Measurements from ENCODE around the gene ACTR6.
"Not testable (repeated sequence)": the region's sequence is repeated elsewhere in the genome, so short reads cannot be mapped to it uniquely, and the experiment has no call there.

ACTR6 gene

DNA sequence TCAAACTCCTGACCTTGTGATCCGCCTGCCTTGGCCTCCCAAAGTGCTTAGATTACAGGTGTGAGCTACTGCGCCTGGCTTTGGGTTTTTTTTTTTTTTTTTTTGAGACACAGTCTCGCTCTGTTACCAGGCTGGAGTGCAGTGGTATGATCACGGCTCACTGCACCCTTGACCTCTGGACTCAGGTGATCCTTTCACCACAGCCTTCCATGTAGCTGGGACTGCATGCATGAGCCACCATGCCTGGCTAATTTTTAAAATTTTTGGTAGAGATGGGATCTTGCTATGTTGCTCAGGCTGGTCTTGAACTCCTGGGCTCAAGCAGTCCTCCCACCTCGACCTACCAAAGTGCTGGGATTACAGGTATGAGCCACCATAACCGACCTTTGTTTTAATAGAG is 21.6 kb downstream of the ACTR6 start:
- DNase-seq: not testable (repeated sequence)

DNA sequence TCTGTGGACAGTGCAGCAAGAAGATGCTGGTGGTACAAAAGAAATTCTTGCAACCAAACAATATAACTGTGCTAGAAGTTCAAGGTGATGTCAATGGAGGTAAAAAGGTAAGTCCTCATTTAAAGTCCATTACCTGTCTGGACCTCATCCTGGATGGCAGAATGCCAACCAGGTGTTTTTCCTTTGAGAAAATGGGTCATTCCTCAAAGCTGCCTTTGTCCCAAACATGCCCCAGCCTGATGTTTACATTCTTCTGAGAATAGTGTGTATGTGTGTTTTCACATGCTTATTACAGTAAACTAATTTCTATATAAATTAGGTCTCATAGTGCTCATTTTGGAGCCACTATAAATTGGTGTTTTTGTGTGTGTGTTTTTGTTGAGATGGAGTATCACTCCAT is 24.9 kb downstream of the ACTR6 start:
- DNase-seq: no peak

DNA sequence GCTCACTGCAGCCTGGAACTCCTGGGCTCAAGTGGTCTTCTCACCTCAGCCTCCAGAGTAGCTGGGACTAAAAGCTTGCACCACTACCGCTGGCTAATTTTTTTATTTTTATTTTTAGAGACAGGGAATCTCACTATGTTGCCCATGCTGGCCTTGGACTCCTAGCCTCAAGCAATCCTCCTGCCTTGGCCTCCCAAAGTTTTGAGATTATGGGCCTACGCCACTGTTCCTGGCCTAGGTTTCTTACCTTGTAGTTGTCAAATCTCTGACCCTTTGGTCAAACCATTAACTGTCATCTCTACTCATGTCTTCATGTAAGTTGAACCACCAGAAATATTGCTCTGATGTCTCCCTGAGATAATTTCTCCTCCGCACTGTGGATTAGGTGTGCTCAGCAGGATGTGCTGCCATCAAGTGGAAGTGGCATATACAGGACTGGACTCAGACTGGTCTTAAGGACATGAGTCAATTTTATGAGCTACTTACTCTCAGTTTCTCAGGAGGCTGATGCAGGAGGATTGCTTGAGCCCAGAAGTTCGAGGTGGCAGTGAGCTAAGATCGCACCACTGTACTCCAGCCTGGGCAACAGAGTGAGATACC is 28.5 kb downstream of the ACTR6 start:
- DNase-seq: no peak

GRCh38 chr12:100229876-100230275 is 29.3 kb downstream of the ACTR6 start:
- no peak for DNase-seq

GRCh38 chr12:100231873-100232272 is 31.3 kb downstream of the ACTR6 start:
- not testable (repeated sequence) for DNase-seq

DNA sequence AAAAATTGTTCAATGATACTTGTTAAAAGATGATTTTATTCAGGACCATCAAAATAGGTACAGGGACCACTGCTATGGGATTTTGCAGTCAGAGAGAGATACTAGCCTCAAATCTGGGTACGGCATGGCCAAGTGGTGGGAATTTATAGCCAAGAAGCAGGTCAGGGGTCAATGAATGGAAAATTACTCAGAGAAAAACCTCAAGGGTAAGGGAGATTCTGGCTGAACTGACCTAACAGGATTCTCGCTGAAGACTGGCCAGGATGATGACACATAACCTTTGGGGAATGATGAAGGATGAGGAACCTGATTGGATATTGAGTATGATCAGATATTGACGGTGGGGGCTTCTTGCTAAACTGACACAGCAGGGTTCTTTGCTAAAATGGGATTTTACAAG is 33.6 kb downstream of the ACTR6 start:
- DNase-seq: no peak

- no peak for DNase-seq
Measured at GRCh38 chr12:100234591-100235304, 34.1 kb downstream of the ACTR6 start.

DNA sequence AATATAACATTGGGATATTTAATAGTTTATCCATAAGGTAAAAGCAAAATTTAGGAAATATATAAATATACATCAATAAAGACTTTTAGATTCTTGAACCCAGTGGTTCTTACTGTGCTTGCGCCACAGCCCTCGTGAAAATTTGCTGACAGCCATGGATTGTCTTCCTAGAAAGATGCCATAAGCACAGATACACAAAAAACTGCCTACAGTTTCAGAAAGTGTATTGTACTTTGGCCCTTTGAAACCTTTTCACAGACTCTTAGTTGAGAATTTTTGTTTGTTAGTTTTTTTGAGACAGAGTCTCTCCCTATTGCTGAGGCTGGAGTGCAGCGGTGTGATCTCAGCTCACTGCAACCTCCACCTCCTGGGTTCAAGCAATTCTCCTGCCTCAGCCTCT is 38.2 kb downstream of the ACTR6 start:
- DNase-seq: no peak

GRCh38 chr12:100239589-100239988 is 39.0 kb downstream of the ACTR6 start:
- no peak for DNase-seq

GRCh38 chr12:100243137-100243536 is 42.5 kb downstream of the ACTR6 start:
- DNase-seq: no peak

GRCh38 chr12:100247765-100248164 is 47.1 kb downstream of the ACTR6 start:
- DNase-seq: no peak

DNA sequence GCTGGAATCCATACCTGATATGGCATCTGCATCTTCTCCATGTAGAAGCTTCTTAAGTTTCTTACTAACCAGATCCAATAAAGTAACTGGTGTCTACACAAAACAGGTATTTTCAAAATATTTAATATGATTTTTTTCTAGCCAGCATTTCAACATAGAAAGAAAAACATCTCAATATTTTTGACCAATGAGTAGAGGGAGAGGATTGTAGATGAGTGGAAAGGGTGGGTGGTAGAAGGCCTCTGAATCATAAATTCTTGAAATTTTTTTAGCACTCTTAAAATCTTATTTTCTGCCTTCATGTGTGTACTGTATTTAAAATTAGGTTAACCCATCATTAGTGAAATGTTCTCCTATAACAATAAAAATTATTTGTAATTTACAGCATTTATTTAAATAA is 48.3 kb downstream of the ACTR6 start:
- DNase-seq: no peak

- DNase-seq: no peak
Measured at GRCh38 chr12:100249941-100250340, 49.3 kb downstream of the ACTR6 start.

DNA sequence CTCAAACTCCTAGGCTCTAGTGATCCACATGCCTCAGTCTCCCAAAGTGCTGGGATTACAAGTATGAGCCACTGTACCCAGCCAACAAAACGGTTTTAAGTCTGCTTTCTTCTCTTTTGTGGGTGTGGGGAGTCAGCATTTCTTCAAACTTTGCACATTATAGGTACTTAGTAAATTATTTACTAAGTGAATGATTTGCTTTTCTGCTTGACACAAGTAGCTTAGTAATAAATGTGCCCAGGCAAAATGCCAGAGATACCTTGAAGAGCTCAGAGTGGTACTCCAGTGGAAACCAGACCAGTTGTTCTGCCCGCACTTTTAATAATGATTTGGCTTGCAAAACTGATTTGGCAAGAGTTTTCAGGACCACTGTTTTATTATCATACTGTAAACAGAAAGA is 51.3 kb downstream of the ACTR6 start:
- DNase-seq: no peak

GRCh38 chr12:100253437-100253836 is 52.8 kb downstream of the ACTR6 start:
- DNase-seq: no peak

- DNase-seq: no peak
Measured at GRCh38 chr12:100254876-100255275, 54.3 kb downstream of the ACTR6 start.

DNA sequence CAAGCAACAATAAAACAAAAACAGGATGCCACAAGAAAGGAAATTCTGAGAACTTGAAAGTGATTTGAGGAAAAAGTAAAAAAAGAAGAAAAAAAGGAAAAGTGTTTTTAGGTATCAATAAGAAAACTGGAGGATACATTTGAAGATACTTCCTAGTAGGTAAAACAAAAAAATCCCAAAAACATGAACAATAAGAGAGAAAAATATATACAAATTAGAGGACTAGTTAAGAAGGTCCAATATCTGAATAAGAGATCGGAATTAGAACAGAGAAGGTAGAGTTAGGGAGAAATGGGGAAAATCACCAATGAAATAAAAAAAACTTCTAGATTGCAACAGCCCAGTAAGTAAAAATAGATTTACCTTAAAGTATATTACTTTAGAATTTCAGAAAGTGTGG is 57.5 kb downstream of the ACTR6 start:
- DNase-seq: no peak

- DNase-seq: no peak
Measured at GRCh38 chr12:100263131-100263530, 62.5 kb downstream of the ACTR6 start.

DNA sequence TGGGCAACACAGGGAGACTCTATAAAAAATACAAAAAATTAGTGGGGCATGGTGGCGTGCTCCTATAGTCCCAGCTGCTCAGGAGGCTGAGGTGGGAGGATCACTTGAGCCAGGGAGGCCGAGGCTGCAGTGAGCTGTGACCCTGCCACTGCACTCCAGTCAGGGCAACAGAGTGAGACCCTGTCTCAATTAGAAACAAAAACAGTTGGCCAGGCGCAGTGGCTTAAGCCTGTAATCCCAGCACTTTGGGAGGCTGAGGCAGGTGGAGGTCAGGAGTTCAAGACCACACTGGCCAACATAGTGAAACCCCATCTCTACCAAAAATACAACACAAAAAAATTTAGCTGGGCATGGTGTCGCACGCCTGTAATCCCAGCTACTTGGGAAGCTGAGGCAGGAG is 64.5 kb downstream of the ACTR6 start:
- not testable (repeated sequence) for DNase-seq

- DNase-seq: peak; percentile 22
Measured at GRCh38 chr12:100265732-100266584, 65.3 kb downstream of the ACTR6 start.

- DNase-seq: no peak
Measured at GRCh38 chr12:100266585-100266834, 65.9 kb downstream of the ACTR6 start.

DNA sequence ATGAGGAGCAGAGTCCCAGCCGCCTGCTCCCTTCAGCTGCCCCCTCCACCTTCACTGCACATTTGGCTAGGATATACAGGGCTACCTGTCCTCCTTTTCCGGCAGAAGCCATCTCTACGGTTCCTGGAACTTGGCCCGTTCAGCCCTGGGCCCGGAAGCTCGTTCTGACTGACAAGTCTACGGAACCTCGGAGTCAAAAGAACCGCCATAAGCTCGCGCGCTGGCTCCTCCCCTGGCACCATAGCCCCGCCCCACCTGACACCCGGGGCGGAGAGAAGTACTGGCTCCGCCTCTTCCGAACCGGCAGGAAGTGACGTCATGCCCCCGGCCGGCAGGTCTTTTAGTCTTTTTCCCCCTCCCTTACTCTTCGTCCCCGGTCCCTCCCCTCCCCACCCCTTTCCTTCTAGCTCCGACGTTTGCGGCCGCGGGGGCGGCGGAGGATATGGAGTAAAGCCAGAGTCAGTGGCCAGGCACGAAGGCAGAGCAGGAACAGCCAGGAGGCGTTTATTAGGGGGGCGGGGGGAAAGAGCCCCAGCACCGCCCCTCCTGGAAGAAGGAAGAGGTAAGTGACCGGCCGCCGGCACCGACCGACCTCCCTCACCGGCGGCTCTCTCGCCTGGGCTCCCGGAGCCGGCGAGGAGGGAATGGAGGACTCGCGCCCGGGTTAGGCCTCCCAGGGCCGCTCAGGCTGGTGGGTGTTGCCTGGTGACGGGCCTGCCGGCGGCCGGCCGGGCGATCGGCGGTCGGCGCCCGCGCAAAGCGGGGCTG is 66.4 kb downstream of the ACTR6 start, which contains the start of the genes DEPDC4 and SCYL2:
TSS of gene DEPDC4 (minus strand) at position 245 of the 768 bp plus-strand sequence. CDS start at position 242, 3 bp downstream.
TSS of gene SCYL2 (plus strand) at position 343 of the 768 bp plus-strand sequence. CDS start 15,794 bp downstream, outside the sequence.
- peak; percentile 75 for DNase-seq

Measured in 8988T (cell line).